Lung (tissue), 12 donors: Measurements from ENCODE around the gene ZFP64. TPM values are rescaled to one million over a fixed set of nuclear protein-coding genes. Genes with fewer than 3 reads are reported as not detected.
"Not testable (repeated sequence)": the region's sequence is repeated elsewhere in the genome, so short reads cannot be mapped to it uniquely, and the experiment has no call there.

ENCODE experiments used
- ATAC-seq: fragments of 200-7000 bp; cut with Tn5 transposase; one replicate; pipeline ENCODE4 v1.9.1; 2020; ENCODE audit warnings: moderate number of reproducible peaks; ENCODE audit not compliant: insufficient read depth, low FRiP score
- DNase-seq, 3 donors: peaks; one replicate each; pipeline ENCODE4 v3.0.0-alpha.2; 2013 to 2017
- H3K27ac ChIP-seq, 2 donors: one replicate each; pipeline ENCODE4 v1.5.1; 2013; ENCODE audit warnings: mild to moderate bottlenecking in 2 of 2, moderate library complexity in 2 of 2, control low read depth in 1 of 2, inconsistent platforms in 1 of 2, low read depth in 1 of 2, low read length in 1 of 2
- H3K27me3 ChIP-seq, 3 donors: one replicate each; pipeline ENCODE4 v1.5.1; 2013; ENCODE audit warnings: low read length in 2 of 3; ENCODE audit not compliant: control insufficient read depth in 3 of 3, insufficient read depth in 3 of 3
- H3K36me3 ChIP-seq, 4 donors: one replicate each; pipeline ENCODE4 v1.5.1; 2013; ENCODE audit warnings: low read length in 4 of 4, mild to moderate bottlenecking in 1 of 4, moderate library complexity in 1 of 4; ENCODE audit not compliant: control insufficient read depth in 4 of 4, insufficient read depth in 4 of 4
- H3K4me1 ChIP-seq, 5 donors: one replicate each; pipeline ENCODE4 v1.5.1; 2013; ENCODE audit warnings: low read length in 5 of 5, mild to moderate bottlenecking in 2 of 5, moderate library complexity in 1 of 5; ENCODE audit not compliant: control insufficient read depth in 5 of 5, insufficient read depth in 5 of 5
- H3K4me3 ChIP-seq: one replicate; pipeline ENCODE4 v1.5.1; 2013; ENCODE audit warnings: mild to moderate bottlenecking, control low read depth, moderate library complexity
- H3K9ac ChIP-seq, 2 donors: one replicate each; pipeline ENCODE4 v1.5.1; 2013; ENCODE audit warnings: low read length in 2 of 2, control low read depth in 1 of 2; ENCODE audit not compliant: insufficient read depth in 1 of 2
- H3K9me3 ChIP-seq, 4 donors: one replicate each; pipeline ENCODE4 v1.5.1; 2013; ENCODE audit warnings: low read length in 3 of 4, mild to moderate bottlenecking in 1 of 4, moderate library complexity in 1 of 4; ENCODE audit not compliant: control insufficient read depth in 4 of 4, insufficient read depth in 3 of 4
- CTCF ChIP-seq: IDR thresholded peaks from 2 replicates; pipeline ENCODE4 v1.5.1; 2012; ENCODE audit warnings: mild to moderate bottlenecking; ENCODE audit errors: control extremely low read depth, extremely low read depth
- WGBS, 2 donors: extraction: QIAGEN DNeasy Blood & Tissue Kit; methylation state at CpG; one replicate each; pipeline ENCODE4 v1.1.7; 2013; 5-methylcytosine and 5-hydroxymethylcytosine counted together
- polyA plus RNA-seq, 2 donors: library from polyadenylated mRNA; stranded (reverse); fragments of 200-250 nt; gene quantifications; one replicate each; pipeline ENCODE4 v1.2.1, GENCODE V29; 2013
- total RNA-seq, 2 donors: library from RNA; depleted of rRNA in 1 of 2; stranded (reverse); fragments of >200 nt in 1 of 2; gene quantifications; one replicate each; pipeline ENCODE4 v1.2.1, GENCODE V29; 2014 to 2021
- donor health status: control.
- donor health status: control.
- donor health status: Bipolar disorder and iron deficiency.
- donor health status: healthy.
- donor health status: DM: yes; HTN: yes; CAD: no.

Gene ZFP64
- total and polyA plus RNA-seq, 4 donors: 3.1 to 11.5 (median 7.4) TPM

- DNase-seq (peak in 1 of 3 donors; percentile 15), ATAC-seq (no peak)
- Histone ChIP-seq H3K9me3 (no peaks in the 10 kb centered on the region), H3K36me3 (no peaks in the 10 kb centered on the region), H3K27me3 (no peaks in the 10 kb centered on the region), H3K4me3 (no peak overlapping the region), H3K4me1 (peaks cover 0 to 6% (median 1%) of the 10 kb centered on the region in 5 donors), H3K9ac (no peak overlapping the region), H3K27ac (no peak overlapping the region)
- TF ChIP-seq CTCF: no peak
Observed at GRCh38 chr20:52231230-52231746, 39.7 kb upstream of the ZFP64 start.

GRCh38 chr20:52230409-52230808 lies 38.8 kb upstream of the ZFP64 start:
- DNase-seq (peak in 2 of 3 donors; percentile 15 to 27), ATAC-seq (no peak)
- H3K9me3 ChIP-seq: no peaks in the 10 kb centered on the region
- no peak overlapping the region for H3K9ac ChIP-seq
- no peak overlapping the region for H3K27ac ChIP-seq
- H3K4me1 ChIP-seq: peaks cover 0 to 6% (median 2%) of the 10 kb centered on the region in 5 donors
- no peak overlapping the region for H3K4me3 ChIP-seq
- no peaks in the 10 kb centered on the region for H3K36me3 ChIP-seq
- TF ChIP-seq CTCF: no peak
- no peaks in the 10 kb centered on the region for H3K27me3 ChIP-seq
- 59 to 64% methylated on average over 3 of the region's 3 CpGs for WGBS, 2 donors

- not testable (repeated sequence) for H3K9me3 ChIP-seq, H3K27ac ChIP-seq, H3K4me1 ChIP-seq, H3K36me3 ChIP-seq, DNase-seq, H3K9ac ChIP-seq, ATAC-seq, H3K4me3 ChIP-seq, H3K27me3 ChIP-seq
- 79 to 84% methylated on average over 1 of the region's 1 CpG for WGBS, 2 donors
Observed at GRCh38 chr20:52229346-52229745, 37.8 kb upstream of the ZFP64 start.

- H3K27ac ChIP-seq: no peak overlapping the region
- no peak overlapping the region for H3K4me3 ChIP-seq
- WGBS, 2 donors: 42 to 62% methylated on average over 3 of the region's 3 CpGs
- no peak overlapping the region for H3K9ac ChIP-seq
- DNase-seq: peak in 2 of 3 donors; percentile 16 to 49
- peaks cover 0 to 6% (median 2%) of the 10 kb centered on the region in 5 donors for H3K4me1 ChIP-seq
- no peaks in the 10 kb centered on the region for H3K36me3 ChIP-seq
- ATAC-seq: no peak
- TF ChIP-seq CTCF: no peak
- H3K9me3 ChIP-seq: no peaks in the 10 kb centered on the region
- H3K27me3 ChIP-seq: no peaks in the 10 kb centered on the region
Observed at GRCh38 chr20:52226370-52226769, 34.8 kb upstream of the ZFP64 start.
